Measurements from ENCODE around the gene ZNF764.
"Not testable (repeated sequence)": the region's sequence is repeated elsewhere in the genome, so short reads cannot be mapped to it uniquely, and the experiment has no call there.

ZNF764 gene

DNA sequence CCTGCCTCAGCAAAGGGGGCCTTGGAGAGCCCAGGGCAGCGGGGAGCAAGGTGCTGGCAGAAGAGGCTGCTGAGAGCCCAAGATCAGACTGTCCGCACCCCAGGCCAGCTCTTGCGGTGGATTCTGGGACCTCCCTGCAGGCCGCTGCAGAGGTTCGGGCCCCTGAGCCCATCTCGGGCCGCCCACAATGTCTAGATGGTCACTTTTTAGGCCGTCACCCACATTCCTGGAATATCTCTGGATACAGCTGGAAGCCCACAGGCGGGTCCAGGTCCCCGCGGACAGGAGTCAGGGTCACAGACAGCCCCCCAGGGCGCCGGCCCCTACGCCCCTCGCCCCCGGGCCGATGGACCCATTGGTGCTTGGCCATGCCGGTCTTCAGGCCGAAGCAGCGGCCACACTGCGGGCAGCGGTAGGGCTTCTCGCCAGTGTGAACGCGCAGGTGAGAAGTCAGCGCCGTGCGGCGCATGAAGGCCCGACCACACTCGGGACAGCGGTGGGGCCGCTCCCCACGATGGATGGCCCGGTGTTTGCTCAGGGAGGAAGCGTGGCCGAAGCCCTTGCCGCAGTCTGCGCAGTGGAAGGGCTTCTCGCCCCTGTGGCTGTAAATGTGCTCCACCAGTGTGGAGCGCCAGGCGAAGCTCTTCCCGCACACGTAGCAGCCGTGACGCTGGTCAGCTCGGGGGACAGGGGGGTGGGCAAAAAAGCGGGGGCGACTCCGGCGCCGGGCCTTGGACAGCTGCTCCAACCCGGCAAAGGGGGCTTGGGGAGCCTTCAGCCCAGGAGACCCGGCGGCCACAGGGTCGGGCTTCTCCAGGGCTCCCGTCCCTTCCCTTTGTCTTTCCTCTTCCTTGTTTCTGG, 25.7 kb downstream of the ZNF764 start:
- TF ChIP-seq GATA1 (IDR thresholded peaks at IDR 0.05; ENCODE audit: low read depth, low read length) (no peak), POLR2A (IDR thresholded peaks at IDR 0.05; ENCODE audit: low read length) (no peak)
- DNase-seq, result no peak

- no peak for TF ChIP-seq GATA1 (IDR thresholded peaks at IDR 0.05; ENCODE audit: low read depth, low read length)
- TF ChIP-seq POLR2A (IDR thresholded peaks at IDR 0.05; ENCODE audit: low read length), result no peak
- DNase-seq, result no peak
Observed at GRCh38 chr16:30530163-30531037, 27.8 kb downstream of the ZNF764 start.

GRCh38 chr16:30528799-30529457, 29.2 kb downstream of the ZNF764 start:
- TF ChIP-seq POLR2A (IDR thresholded peaks at IDR 0.05; ENCODE audit: low read length) (peak; percentile 34), GATA1 (IDR thresholded peaks at IDR 0.05; ENCODE audit: low read depth, low read length) (no peak)
- no peak for DNase-seq

DNA sequence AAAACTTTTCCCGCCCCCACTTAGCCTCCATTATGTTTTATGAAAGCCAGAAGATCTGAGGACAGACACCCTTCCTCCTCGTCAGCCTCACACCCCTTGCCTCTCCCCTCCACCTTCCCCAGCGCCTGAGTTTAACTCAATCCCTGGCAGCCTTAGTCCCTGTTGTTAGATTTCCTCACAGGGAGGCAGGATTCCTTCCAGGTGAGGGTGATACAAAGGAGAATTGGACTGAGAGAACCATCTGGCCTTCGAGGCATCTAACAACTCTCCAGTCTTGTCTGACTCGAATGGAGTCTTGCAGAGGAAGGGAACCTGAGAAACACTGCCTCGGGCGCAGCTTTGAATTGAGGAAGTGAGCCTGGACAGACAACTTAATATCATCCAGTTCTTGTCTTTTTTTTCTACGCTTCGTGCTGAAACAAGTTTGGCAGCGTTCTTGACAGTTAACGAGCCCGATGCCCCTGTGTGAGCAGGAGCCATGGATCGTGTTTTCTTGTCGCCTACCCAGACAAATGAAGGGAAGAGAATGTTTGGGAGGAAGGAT, 30.5 kb downstream of the ZNF764 start:
- DNase-seq, result peak in 1 of 2 experiments; percentile 65

GRCh38 chr16:30526823-30527634, 31.1 kb downstream of the ZNF764 start:
- DNase-seq, result peak; percentile 98 to 99
- TF ChIP-seq GATA1 (IDR thresholded peaks at IDR 0.05; ENCODE audit: low read depth, low read length), result no peak
- peak; percentile 91 for TF ChIP-seq POLR2A (IDR thresholded peaks at IDR 0.05; ENCODE audit: low read length)

More for the DNA sequence above, 30.5 kb downstream of the ZNF764 start:
- TF ChIP-seq GATA1 (IDR thresholded peaks at IDR 0.05; ENCODE audit: low read depth, low read length) (no peak), POLR2A (IDR thresholded peaks at IDR 0.05; ENCODE audit: low read length) (peak; percentile 58)

DNA sequence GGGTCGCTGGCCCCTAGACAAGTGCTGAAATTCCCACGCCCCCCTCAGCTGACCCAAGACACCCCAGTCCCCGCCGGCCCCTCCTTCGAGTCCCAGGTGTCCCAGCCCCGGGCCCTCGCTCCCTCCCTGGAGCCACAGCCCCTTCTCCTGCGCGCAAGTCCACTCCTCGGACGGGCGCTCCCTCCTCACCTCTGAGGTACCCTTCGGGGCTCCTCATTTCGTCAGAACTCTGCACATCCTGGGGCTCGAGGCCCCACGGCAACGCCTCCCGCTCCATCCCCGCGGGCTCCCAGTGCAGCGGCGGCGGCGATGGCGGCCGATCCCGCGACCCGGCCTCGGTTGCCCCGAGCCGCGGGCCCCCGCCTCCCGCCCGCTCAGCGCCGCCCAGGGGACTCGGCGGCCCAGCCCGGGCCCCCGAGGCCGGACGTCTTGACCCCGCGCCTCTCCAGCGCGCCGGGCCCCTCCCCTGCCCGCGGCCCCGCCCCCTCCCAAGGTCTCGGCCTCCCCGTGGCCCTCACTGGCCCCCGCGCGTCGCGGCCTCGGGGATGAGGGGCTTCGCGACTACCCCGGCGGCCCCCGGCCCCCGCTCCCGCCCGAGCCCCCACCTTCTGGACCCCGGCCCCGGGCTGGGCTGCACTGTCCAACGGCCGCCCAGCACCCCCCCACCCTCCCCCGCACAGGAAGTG, 31.9 kb downstream of the ZNF764 start, which contains the start of gene ZNF768:
Gene ZNF768, minus strand, starts transcription at position 430 of the 686 bp plus-strand sequence. Its CDS starts 153 bp downstream, at position 277.
- no peak for DNase-seq

GRCh38 chr16:30525844-30526136, 32.4 kb downstream of the ZNF764 start:
- TF ChIP-seq POLR2A (IDR thresholded peaks at IDR 0.05; ENCODE audit: low read length) (no peak), GATA1 (IDR thresholded peaks at IDR 0.05; ENCODE audit: low read depth, low read length) (no peak)
- no peak for DNase-seq

More for the DNA sequence above, 31.9 kb downstream of the ZNF764 start, which contains the start of gene ZNF768:
- TF ChIP-seq POLR2A (IDR thresholded peaks at IDR 0.05; ENCODE audit: low read length), result no peak
- no peak for TF ChIP-seq GATA1 (IDR thresholded peaks at IDR 0.05; ENCODE audit: low read depth, low read length)

GRCh38 chr16:30524575-30525568, 33.3 kb downstream of the ZNF764 start:
- TF ChIP-seq POLR2A (IDR thresholded peaks at IDR 0.05; ENCODE audit: low read length) (no peak), GATA1 (IDR thresholded peaks at IDR 0.05; ENCODE audit: low read depth, low read length) (no peak)
- no peak for DNase-seq

- DNase-seq, result no peak
- TF ChIP-seq GATA1 (IDR thresholded peaks at IDR 0.05; ENCODE audit: low read depth, low read length), result no peak
- no peak for TF ChIP-seq POLR2A (IDR thresholded peaks at IDR 0.05; ENCODE audit: low read length)
Observed at GRCh38 chr16:30523768-30524574, 34.2 kb downstream of the ZNF764 start.

DNA sequence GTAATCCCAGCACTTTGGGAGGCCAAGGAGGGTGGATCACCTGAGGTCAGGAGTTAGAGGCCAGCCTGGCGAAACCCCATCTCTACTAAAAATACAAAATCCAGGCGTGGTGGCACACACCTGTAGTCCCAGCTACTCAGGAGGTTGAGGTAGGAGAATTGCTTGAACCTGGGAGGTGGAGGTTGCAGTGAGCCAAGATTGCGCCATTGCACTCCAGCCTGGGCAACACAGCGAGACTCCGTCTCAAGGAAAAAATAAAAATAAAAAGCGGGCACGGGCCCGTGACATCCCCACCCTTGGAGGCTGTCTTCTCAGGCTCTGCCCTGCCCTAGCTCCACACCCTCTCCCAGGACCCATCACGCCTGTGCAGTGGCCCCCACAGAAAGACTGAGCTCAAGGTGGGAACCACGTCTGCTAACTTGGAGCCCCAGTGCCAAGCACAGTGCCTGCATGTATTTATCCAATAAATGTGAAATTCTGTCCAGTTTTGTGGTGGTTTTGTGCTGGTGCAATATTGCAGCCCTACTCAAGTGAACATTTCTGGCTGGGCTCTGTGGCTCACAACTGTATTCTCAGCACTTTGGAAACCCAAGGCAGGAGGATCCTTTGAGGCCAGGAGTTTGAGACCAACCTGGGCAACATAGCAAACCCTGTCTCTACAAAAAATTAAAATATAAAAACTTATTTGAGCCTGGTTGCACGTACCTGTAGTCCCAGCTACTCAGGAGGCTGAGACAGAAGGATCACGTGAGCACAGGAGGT, 35.3 kb downstream of the ZNF764 start:
- not testable (repeated sequence) for DNase-seq

Data from erythroblast (primary cell).